HUES6 (cell line): ENCODE measurements around the gene ZNF714.
"Not testable (repeated sequence)": the region's sequence is repeated elsewhere in the genome, so short reads cannot be mapped to it uniquely, and the experiment has no call there.

Experiments
- H3K27ac ChIP-seq: 2 replicates; pipeline ENCODE4 v1.7.0; 2013; ENCODE audit warnings: low read depth, mild to moderate bottlenecking, low read length, inconsistent platforms
- H3K27me3 ChIP-seq: 2 replicates; pipeline ENCODE4 v1.6.1; 2013; ENCODE audit warnings: low read length; ENCODE audit not compliant: control insufficient read depth, insufficient read depth
- H3K36me3 ChIP-seq: 2 replicates; pipeline ENCODE4 v1.6.1; 2013; ENCODE audit warnings: low read length; ENCODE audit not compliant: control insufficient read depth, insufficient read depth
- H3K4me1 ChIP-seq: 2 replicates; pipeline ENCODE4 v1.6.1; 2013; ENCODE audit warnings: low read length; ENCODE audit not compliant: control insufficient read depth, insufficient read depth
- H3K4me3 ChIP-seq: 2 replicates; pipeline ENCODE4 v1.5.1; 2013; ENCODE audit warnings: low read depth, low read length
- H3K9ac ChIP-seq: one replicate; pipeline ENCODE4 v1.6.1; 2013; ENCODE audit warnings: mild to moderate bottlenecking, low read length
- H3K9me3 ChIP-seq: 2 replicates; pipeline ENCODE4 v1.6.1; 2013; ENCODE audit warnings: low read depth, low read length; ENCODE audit not compliant: control insufficient read depth, insufficient read depth

Gene ZNF714

GRCh38 chr19:21133633-21134032 is 51.6 kb downstream of the ZNF714 start:
- Histone ChIP-seq H3K9ac (no peak overlapping the region), H3K4me1 (peaks cover 5% of the 10 kb centered on the region; the same call in 1 of the 2 replicates), H3K4me3 (no peak overlapping the region), H3K27me3 (no peaks in the 10 kb centered on the region), H3K9me3 (peaks cover 3% of the 10 kb centered on the region; the same call in 1 of the 2 replicates), H3K27ac (no peak overlapping the region), H3K36me3 (no peaks in the 10 kb centered on the region)

- Histone ChIP-seq H3K9ac (no peak overlapping the region), H3K27me3 (no peaks in the 10 kb centered on the region), H3K36me3 (no peaks in the 10 kb centered on the region)
Observed at GRCh38 chr19:21134934-21135366, 52.9 kb downstream of the ZNF714 start.

GRCh38 chr19:21135433-21135832 is 53.4 kb downstream of the ZNF714 start:
- H3K27me3 ChIP-seq, result no peaks in the 10 kb centered on the region
- peaks cover 3% of the 10 kb centered on the region; the same call in 1 of the 2 replicates for H3K9me3 ChIP-seq
- no peak overlapping the region for H3K4me3 ChIP-seq
- H3K36me3 ChIP-seq, result no peaks in the 10 kb centered on the region
- H3K4me1 ChIP-seq, result no peaks in the 10 kb centered on the region
- H3K27ac ChIP-seq, result no peak overlapping the region
- H3K9ac ChIP-seq, result no peak overlapping the region

More at GRCh38 chr19:21134934-21135366, 52.9 kb downstream of the ZNF714 start:
- Histone ChIP-seq H3K4me3 (no peak overlapping the region), H3K9me3 (peaks cover 3% of the 10 kb centered on the region; the same call in 1 of the 2 replicates), H3K27ac (no peak overlapping the region), H3K4me1 (peaks cover 2% of the 10 kb centered on the region; the same call in 1 of the 2 replicates)

GRCh38 chr19:21138130-21138529 is 56.1 kb downstream of the ZNF714 start:
- Histone ChIP-seq H3K27me3 (no peaks in the 10 kb centered on the region), H3K36me3 (no peaks in the 10 kb centered on the region), H3K9me3 (no peaks in the 10 kb centered on the region), H3K4me3 (no peak overlapping the region), H3K4me1 (peaks cover 3% of the 10 kb centered on the region; the same call in 1 of the 2 replicates), H3K9ac (no peak overlapping the region), H3K27ac (no peak overlapping the region)

GRCh38 chr19:21141006-21141405 is 59.0 kb downstream of the ZNF714 start:
- H3K9me3 ChIP-seq, H3K4me3 ChIP-seq, H3K27ac ChIP-seq, H3K4me1 ChIP-seq, H3K9ac ChIP-seq, H3K27me3 ChIP-seq: not testable (repeated sequence)
- peaks cover 28% of the 10 kb centered on the region for H3K36me3 ChIP-seq

- Histone ChIP-seq H3K36me3 (peaks cover 37% of the 10 kb centered on the region), H3K27me3 (no peaks in the 10 kb centered on the region), H3K9me3 (peaks cover 11% of the 10 kb centered on the region; the same call in 1 of the 2 replicates), H3K9ac (peak within 1 kb of the TSS; percentile 96), H3K4me1 (peaks cover 3% of the 10 kb centered on the region; the same call in 1 of the 2 replicates), H3K27ac (peak within 1 kb of the TSS; percentile 83), H3K4me3 (peak within 1 kb of the TSS; percentile 99)
Observed at GRCh38 chr19:21141787-21142464, 59.9 kb downstream of the ZNF714 start, which contains the start of gene ZNF431. Gene ZNF431 (plus strand): TSS chr19:21142040. CDS start chr19:21142184, 144 bp downstream.

- Histone ChIP-seq H3K27me3 (no peaks in the 10 kb centered on the region), H3K4me1 (peaks cover 3% of the 10 kb centered on the region; the same call in 1 of the 2 replicates), H3K36me3 (peaks cover 52% of the 10 kb centered on the region), H3K9ac (no peak overlapping the region), H3K9me3 (peaks cover 26% of the 10 kb centered on the region), H3K27ac (no peak overlapping the region), H3K4me3 (0 out of 2 replicates have a peak overlapping the region, but pooled peaks have one; percentile 99)
Observed at GRCh38 chr19:21143428-21143827, 61.4 kb downstream of the ZNF714 start.

- Histone ChIP-seq H3K27me3 (no peaks in the 10 kb centered on the region), H3K4me3 (no peak overlapping the region), H3K9ac (no peak overlapping the region), H3K27ac (no peak overlapping the region), H3K36me3 (peaks cover 56% of the 10 kb centered on the region), H3K4me1 (peaks cover 3% of the 10 kb centered on the region; the same call in 1 of the 2 replicates), H3K9me3 (peaks cover 30% of the 10 kb centered on the region)
Observed at GRCh38 chr19:21143854-21144253, 61.9 kb downstream of the ZNF714 start.

GRCh38 chr19:21147540-21147939 is 65.5 kb downstream of the ZNF714 start:
- no peak overlapping the region for H3K9ac ChIP-seq
- H3K27me3 ChIP-seq, result no peaks in the 10 kb centered on the region
- peaks cover 91% of the 10 kb centered on the region for H3K36me3 ChIP-seq
- H3K9me3 ChIP-seq, result peaks cover 40% of the 10 kb centered on the region
- H3K4me1 ChIP-seq, result peaks cover 3% of the 10 kb centered on the region; the same call in 1 of the 2 replicates
- no peak overlapping the region for H3K4me3 ChIP-seq
- H3K27ac ChIP-seq, result no peak overlapping the region

- H3K9me3 ChIP-seq, result peaks cover 40% of the 10 kb centered on the region
- H3K9ac ChIP-seq, result no peak overlapping the region
Observed at GRCh38 chr19:21148681-21149080, 66.7 kb downstream of the ZNF714 start.

GRCh38 chr19:21149877-21150276 is 67.9 kb downstream of the ZNF714 start:
- Histone ChIP-seq H3K9ac (no peak overlapping the region), H3K4me1 (no peaks in the 10 kb centered on the region), H3K27me3 (no peaks in the 10 kb centered on the region), H3K27ac (no peak overlapping the region), H3K36me3 (peaks cover 84% of the 10 kb centered on the region), H3K4me3 (no peak overlapping the region), H3K9me3 (peaks cover 40% of the 10 kb centered on the region)

More at GRCh38 chr19:21148681-21149080, 66.7 kb downstream of the ZNF714 start:
- no peaks in the 10 kb centered on the region for H3K27me3 ChIP-seq
- no peak overlapping the region for H3K4me3 ChIP-seq
- peaks cover 96% of the 10 kb centered on the region for H3K36me3 ChIP-seq
- no peak overlapping the region for H3K27ac ChIP-seq
- no peaks in the 10 kb centered on the region for H3K4me1 ChIP-seq
